Epithelial cell of esophagus (primary cell): ENCODE results near the gene PGBD5.

Source experiments
- DNase-seq: peaks from one replicate; pipeline ENCODE4 v3.0.0; 2010; ENCODE audit warnings: low read depth
- H3K4me3 ChIP-seq: 2 replicates; pipeline ENCODE4 v1.5.1; 2011; ENCODE audit warnings: mild to moderate bottlenecking, low read length, control low read depth
- CTCF ChIP-seq: IDR thresholded peaks from 2 replicates; pipeline ENCODE4 v1.5.1; 2011; ENCODE audit warnings: low read depth, mild to moderate bottlenecking, low read length, control low read depth, inconsistent platforms; ENCODE audit not compliant: insufficient read depth; ENCODE audit errors: missing control alignments

Gene PGBD5

GRCh38 chr1:230307213-230307612 is 118.9 kb downstream of the PGBD5 start:
- TF ChIP-seq CTCF: no peak

GRCh38 chr1:230306169-230306568 is 120.0 kb downstream of the PGBD5 start:
- TF ChIP-seq CTCF: no peak
- no peak for DNase-seq
- H3K4me3 ChIP-seq: no peak overlapping the region

More at GRCh38 chr1:230307213-230307612, 118.9 kb downstream of the PGBD5 start:
- H3K4me3 ChIP-seq: no peak overlapping the region
- DNase-seq: peak; percentile 81

- H3K4me3 ChIP-seq: no peak overlapping the region
- DNase-seq: peak; percentile 32
- TF ChIP-seq CTCF: no peak
Measured at GRCh38 chr1:230303822-230304221, 122.3 kb downstream of the PGBD5 start.

GRCh38 chr1:230303069-230303468 is 123.1 kb downstream of the PGBD5 start:
- DNase-seq: no peak
- no peak overlapping the region for H3K4me3 ChIP-seq
- TF ChIP-seq CTCF: no peak

GRCh38 chr1:230301822-230302221 is 124.3 kb downstream of the PGBD5 start:
- no peak for DNase-seq
- no peak overlapping the region for H3K4me3 ChIP-seq
- no peak for TF ChIP-seq CTCF

- TF ChIP-seq CTCF: no peak
- no peak for DNase-seq
- H3K4me3 ChIP-seq: no peak overlapping the region
Measured at GRCh38 chr1:230301322-230301721, 124.8 kb downstream of the PGBD5 start.
